ENCODE measurements around the gene IL1B.

IL1B gene

DNA sequence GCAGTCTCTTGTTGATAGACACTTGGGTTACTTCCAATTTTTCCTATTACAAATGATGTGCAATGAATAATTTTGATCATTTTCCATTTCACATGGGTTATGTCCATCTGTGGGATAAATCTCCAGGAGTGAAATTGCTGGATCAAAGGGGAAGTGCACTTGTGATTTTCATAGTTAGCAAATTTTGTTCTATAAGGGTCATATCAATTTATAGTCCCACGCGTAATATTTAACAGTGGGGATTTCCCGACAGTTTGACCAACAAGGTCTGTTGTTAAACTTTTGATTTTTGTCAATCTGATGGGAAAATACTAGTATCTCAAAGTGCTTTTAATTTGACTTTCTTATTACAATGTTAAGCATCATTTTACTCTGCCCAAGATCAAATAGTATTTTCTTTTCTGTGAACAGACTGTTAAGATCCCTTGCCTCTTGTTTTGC, 8.3 kb downstream of the IL1B start:
- no peak for DNase-seq

DNA sequence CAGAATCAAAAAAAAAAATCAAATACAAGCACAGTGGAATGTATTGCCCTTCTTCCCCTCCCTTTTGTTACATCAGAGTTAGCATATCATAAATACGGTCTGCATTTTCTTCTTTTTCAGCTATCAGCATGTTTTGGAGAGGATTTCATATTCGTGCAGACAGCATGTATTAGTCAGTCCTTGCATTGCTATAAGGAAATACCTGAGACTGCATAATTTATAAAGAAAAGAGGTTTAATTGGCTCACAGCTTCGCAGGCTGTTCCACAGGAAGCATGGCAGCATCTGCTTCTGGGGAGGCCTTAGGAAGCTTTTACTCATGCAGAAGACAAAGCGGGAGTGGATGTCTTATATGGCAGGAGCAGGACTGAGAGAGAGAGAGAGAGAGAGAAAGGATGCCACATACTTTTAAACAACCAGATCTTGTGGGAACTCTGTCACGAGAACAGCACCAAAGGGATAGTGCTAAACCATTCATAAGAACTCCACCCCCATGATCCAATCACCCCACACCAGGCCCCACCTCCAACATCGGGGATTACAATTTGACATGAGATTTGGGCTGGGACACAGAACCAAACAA, 8.9 kb downstream of the IL1B start:
- no peak for DNase-seq

DNA sequence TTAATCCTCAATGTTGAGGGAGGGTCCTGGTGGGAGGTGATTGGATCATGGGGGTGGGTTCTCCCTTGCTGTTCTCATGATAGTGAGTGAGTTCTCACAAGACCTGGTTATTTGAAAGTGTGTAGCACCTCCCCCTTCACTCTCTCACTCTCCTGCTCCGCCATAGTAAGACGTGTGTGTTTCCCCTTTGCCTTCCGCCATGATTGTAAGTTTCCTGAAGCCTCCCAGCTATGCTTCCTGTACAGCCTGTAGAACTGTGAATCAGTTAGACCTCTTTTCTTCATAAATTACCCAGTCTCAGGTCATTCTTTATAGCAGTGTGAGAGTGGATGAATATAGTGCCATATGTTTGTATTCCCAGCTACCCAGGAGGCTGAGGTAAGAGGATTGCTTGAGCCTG, 9.6 kb downstream of the IL1B start:
- DNase-seq, result no peak

DNA sequence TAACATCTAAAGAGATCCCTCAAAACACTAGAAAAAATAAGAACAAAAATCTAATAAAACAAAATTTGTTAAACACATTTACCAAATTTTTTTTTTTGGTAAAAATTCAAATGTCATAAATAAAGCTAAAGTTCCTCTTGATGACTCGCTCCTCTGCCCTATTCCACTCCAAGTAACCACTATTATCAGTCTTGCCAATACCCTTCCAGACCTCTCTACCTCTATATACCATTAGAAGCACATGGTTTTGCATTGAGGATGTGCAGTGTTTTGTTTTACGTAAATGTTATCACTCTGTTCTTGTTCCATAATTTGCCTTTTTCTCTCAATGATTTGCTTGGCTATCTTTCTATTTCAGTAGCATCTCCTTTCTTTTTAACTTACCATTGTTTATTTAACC, 10.9 kb downstream of the IL1B start:
- peak; percentile 48 for DNase-seq

DNA sequence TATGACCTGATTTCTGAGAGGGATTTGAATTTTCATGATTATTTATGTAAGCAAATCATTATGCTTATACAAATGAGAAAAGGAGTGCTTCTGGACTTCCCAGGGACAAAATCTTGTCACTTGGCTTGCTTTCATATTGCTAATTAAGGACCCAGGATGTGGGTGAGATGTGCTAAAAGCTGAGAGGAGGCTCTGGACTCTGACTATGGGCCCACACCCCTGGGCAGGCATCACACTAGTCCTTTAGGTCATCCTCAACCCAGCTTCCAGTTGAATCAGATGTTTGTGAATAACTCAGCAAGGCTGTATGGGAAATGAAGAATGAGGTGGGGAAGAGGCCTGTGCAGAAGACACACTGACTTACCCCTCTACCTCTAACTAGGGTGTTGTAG, 11.9 kb downstream of the IL1B start:
- no peak for DNase-seq

DNA sequence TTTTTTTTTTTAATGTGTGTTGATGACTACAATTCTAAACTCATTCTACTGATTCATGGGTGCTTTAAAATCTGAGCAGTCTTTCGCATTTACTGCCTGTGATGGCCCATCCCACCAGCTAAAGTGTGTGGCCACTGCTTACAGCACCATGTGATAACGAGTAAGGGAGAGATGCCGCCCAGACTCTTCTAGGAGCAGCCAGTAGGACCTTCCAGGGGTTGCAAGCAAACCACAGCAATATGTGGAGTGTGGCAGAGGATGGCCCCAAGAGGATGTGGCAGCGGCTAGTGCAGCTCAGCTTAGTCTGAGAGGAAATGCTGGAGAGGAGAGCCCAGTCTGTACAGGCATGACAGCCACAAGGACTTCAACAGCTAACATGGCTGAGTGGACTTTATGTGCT, 14.9 kb downstream of the IL1B start:
- peak; percentile 79 for DNase-seq

DNA sequence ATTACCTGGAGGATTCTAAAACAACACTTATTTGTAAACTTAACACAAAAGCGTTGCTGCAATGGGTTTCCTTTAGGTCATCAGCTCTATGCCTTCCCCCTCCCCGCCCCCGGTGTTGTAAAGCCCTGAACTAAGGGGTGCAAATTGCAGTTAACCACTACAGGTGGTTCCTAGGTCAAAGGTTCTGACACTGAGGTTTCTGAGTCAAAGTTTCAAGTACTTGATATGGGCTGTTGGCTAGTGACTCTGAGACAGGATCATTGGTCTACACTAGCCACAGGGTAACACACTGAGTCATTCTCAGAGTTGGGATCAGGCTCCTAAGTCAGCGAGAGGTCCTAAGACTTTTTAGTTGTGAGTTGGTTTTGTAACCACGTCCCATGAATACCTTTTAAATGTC, 15.4 kb downstream of the IL1B start:
- DNase-seq, result no peak

DNA sequence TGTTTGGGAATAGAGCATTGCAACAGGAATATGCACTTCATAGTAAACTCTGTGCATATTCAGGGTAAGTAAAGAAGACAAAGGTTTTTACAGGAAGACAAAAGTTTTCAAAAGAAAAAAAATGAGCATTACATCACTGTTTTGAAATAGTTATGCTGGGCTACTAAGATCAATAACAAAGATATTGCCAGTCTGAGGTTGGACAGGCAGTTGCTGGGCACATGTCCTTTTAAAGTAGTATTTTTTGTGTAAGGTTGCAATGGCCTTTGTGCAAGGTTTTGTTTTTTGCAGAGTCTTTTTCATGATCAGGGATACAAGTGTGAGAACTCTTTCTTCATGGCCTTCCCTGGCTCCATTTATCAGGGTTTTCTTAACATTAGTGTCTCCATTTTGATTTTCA, 16.2 kb downstream of the IL1B start:
- DNase-seq, result no peak

DNA sequence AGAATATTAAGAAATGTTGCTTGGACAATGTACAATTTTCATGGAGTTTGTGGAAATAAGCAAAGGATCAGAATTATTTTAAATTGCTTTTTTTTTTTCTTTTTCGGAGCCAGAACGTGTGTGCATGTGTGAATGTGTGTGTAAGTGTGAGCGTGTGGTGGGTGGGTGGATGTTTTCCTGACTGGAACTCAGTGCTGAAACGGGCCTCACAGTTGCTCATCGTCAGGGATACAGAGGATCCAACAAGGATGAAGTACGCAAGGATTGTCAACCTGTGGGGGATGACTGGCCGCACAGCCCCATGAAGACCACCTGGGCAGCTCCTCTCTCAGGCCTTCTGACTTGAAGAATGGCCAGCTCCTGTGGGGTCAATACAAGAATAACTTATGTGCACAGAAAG, 17.5 kb downstream of the IL1B start:
- DNase-seq, result no peak

DNA sequence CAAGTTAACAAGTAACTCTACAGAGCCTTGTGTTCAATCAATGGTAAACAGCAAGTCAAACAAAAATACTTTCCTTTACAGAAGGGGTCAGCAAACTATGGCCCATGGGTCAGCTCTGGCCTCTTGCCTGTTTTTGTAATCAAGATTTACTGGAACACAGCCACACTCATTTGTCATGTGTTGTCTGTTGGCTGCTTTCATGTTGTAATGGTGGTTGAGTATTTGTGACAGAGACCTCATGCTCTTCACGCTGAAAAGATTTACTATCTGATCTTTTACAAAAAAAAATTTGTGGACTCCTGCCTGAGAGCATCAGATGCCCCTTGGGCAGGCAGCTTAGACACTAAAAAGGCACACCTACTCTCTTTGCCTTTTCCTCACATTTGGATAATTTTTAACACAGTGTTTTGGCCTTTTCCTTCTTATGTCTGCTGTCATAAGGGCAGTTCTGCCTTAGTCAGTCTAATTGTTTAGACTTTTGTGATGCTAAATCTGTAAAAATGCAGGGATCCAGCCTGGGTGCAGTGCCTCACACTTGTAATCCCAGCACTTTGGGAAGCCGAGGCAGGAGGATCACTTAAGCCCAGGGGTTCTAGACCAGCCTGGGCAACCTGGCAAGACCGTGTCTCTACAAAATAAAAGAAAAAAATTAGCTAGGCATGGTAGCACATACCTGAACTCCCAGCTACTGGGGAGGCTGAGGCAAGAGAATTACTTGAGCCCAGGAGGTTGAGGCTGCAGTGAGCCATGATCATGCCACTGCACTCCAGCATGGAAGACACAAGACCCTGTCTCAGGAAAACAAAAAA, 18.3 kb downstream of the IL1B start:
- peak; percentile 47 for DNase-seq

DNA sequence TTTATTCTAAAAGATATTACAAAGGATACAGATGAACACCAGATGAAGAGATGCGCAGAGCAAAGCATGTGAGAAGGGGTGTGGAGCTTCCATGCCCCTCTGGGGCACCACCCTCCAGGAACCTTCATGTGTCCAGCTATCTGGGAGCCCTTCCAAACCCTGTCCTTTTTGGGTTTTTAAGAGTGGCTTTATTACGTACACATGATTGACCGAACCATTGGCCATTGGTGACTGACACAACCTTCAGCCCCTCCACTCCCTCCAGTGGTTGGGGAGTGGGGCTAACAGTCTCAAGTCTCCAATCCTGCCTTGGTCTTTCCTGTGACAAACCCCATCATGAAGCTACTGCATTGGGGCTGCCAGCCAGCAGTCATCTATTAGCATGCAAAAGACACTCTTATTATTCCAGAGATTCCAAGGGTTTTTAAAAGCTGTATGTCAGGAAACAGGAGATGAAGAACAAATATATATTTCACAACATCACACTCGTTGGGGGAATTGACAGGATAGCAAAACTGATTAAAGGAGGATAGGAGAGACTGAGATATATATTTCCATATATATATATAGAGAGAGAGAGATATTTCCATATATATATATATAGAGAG, 19.4 kb downstream of the IL1B start:
- DNase-seq, result no peak

DNA sequence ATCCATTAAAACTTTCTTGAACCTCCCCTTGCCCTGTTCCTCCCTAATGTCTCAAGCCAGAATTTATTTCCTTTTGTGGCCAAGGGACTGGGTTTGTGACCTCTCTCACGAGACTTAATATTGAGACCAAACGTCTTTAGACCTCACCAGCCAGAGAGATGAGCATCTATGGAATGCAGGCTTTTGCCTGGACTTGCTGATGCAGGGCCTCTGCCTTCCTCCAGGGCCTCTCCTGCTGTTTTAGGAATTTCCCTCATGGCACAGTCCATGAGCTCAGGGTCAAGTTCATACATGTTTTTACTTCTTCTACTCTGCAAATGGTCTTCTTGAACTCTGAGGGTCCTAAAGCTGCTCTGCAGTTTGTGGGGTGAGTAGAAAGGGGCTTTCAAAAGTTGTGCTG, 22.3 kb downstream of the IL1B start:
- no peak for DNase-seq

DNA sequence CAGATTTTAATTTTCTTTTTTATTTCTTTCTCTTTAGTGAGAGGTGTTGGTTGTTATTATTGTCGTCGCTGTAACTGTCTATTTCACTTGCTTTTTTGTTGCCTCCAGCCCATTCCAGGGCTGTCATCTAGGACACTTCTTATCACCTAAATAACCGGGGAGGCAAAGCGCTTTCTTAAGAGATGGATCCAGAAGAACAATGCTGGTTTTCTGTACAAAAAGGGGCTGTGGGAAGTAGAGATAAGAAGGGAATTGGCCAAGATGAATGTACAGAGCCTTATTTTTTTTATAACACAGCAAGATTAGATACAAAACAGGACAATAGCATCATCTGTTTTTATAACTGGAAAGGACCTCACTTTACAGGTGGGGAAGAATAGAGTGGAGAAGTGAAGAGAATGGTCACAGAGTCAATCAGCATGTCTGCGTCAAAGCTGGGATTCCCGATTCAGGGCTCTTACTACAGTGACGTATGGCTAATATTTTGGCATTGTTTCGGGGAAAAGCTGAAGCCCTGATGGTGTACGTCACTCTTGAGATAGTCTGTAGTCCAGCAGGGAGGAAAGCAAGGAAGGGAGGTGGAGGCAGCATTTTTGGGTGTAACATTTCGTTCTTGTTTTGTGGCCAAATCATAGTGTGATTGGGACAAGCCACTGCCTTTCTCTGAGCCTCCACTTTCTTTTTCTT, 23.2 kb downstream of the IL1B start:
- peak; percentile 63 for DNase-seq

DNA sequence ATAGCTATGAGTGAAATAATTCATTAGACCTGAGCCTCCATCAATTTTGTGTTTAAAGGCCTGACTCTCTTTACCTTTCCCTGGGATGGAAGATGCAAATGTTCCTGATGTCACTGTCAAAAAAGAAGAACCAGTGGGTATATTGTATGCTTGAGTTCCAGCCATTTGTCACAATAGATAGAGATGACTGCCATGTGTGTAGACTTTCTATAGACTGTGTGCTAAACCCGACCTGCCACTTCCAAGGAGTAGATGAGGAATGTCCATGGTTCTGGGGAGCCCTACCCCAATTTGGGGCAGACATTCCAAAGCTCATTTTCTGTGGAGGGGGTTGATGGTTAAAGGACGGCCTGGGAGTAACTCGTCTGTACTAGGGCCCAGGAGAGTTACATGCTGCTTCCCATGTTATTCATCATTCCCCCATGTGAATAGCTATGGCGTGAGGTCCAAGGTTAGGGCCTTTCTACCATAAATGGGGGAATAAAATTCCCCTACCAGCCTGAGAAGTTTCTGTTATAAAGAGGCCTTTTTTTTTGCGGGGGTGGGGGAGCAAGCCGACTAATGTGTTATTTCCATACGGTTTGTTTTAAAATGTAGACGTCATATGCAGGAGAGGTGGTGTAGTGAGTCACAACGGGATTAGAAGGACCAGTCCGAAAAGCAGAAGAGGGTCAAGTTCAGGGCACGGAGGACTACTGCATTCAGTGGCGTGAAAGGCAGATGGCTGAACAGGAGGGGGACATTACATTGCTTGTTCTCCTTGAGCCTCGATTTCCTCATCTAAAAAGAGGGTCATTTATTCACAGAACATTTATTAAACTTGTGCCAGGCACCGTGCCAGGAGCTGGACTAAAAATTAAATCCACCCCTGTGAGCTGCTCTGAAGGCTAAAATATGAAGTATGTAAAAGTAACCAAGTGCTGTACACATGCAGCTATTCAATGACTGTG, 24.0 kb downstream of the IL1B start:
- DNase-seq, result no peak

DNA sequence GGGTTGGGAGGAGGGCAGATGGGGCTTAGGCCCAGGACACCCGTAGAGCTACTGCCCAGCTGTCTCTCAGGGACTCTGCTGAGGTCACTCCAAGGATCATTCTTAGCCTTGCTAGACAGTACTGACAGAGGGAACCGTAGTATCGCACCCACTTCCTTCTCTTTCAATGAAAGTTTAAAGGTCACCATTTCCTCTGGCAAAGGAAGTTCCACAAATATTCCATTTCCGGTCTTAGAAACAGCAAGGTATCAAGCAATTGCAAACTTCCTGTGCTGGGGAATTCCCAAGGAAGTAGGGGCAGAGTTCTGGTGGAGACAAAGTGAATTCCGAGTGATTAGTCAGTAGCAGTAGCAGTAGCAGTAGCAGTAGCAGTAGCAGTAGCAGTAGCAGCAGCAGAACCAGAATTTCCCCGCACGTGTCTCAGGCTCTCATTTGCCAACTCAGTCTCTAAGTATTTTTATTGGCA, 24.7 kb downstream of the IL1B start:
- DNase-seq, result peak; percentile 30

DNA sequence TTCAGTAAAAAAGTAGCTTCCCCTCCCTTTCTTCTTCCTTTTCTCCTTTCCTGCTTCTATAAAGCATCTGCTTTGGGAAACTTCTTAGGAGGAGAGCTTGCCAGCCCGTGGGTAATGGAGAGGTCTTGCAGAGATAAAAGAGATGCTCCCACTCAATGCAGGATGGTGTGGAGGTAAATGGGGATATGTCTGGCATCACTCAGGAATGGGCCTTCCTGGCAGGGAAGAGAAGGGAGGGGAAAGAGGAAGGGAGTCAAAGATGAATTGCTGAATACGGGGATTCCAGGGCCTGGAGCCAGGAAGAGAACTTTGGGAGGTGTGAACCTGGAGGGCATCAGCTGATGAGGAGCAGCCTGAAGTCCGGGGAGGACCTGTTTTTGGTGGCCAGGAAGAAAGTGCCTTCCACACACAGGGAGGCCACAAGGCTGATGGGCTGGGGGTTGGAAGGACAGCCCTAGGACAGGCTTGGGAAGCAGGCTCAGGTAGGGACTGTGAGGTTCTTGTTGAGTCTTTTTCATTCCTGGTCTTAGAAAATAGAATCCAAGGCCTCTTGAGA, 25.2 kb downstream of the IL1B start:
- no peak for DNase-seq

DNA sequence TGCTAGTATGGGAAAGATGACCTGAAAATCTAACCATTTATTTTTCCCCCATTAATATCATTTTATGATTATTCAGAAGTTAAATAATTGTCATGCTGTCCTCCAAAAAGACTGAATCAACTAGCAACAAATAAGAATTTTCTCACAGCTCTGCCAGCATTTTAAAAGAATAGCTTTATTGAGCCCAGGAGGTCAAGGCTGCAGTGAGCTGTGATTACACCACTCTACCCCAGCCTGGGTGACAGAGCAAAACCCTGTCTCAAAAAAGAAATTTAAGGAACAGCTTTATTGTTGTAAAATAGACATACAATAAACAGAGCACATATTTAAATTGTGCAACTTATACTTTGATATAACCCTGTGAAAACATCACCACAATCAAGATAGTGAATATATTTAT, 27.5 kb downstream of the IL1B start:
- DNase-seq, result no peak

DNA sequence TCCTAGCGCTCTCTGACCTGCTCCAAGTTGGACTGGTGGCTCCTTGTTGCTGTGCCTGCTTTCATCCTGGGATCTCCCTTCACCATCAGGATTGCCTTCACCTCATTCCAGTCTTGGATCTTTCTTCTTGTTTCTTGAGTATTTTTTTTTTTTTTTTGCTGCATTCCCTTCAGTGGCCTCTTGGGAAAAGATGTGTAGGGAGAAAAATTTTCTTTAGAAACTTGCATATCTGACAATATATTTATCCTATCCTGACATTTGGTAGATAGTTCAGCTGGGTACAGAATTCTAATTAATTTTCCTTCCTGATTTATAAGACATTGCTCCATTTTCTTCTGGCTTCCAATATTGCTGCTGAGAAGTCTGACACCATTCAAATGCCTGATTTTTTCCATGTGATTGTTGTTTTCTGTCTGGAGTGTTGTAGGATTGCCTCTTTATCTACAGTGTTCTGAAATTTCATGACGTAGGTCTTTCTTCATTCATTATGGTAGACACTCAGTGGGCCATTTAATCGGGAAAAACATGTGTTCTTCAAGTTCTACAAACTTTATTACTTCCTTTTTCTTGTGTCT, 29.3 kb downstream of the IL1B start:
- no peak for DNase-seq

DNA sequence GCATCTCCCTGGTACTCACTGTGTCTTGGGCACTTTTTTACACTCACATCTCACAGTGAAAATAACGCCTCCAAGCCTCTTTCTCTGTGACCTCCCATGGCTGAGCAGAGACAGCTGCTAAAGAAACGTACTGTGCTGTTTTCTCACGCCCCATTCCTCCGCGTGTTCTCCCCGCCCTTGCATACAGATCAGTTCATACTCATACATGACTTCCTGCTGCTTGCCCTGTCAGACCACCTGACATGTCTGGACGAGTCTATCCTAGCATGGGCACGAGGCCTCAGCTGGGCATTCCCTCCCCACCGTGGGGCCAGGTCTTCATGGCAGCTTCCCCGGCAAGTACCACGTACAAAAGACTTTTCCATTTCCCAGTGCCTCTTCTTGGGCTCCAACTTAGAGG, 31.0 kb downstream of the IL1B start:
- DNase-seq, result no peak

DNA sequence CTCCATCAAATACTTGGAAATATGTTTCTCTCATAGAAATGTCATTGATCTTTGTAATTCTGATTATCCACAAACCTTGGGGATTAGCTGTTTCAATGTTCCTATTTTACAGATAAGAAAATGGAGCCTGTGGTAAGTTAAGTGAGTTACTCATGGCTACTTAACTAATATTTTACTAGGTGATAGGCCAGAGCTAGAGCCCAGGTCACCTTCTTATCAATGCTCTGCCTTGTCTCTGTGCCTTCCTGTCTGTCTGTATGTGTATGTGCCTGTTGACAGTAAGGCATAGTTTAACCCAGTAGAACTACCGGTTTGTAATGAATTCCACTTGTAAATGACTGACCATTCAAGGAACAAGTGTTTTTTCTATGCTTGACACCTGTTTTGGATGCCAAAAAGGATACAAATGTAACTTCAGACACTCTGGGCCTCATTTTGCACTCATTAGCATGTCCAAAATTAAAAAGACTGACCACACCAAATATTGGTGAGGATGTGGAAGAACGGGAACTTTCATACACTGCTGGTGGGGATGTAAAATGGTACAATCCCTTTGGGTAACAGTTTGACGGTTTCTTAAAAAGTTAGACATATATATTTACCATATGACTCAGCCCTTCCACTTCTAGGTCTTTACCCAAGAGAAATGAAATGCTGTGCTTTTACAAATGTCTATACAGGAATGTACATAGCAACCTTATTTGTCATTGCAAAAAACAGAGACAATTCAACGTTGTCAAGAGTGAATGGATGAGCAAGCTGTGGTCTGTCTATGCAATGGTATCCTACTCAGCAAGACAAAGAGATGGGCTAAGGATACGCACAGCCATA, 32.7 kb downstream of the IL1B start:
- DNase-seq, result peak; percentile 56
